Measurements from ENCODE around the gene COL6A2. TPM values are rescaled to one million over a fixed set of nuclear protein-coding genes. Genes with fewer than 3 reads are reported as not detected.

The COL6A2 gene
- total and polyA plus RNA-seq, 2 experiments from 2014 or later: 28.4 to 89.2 TPM

DNA sequence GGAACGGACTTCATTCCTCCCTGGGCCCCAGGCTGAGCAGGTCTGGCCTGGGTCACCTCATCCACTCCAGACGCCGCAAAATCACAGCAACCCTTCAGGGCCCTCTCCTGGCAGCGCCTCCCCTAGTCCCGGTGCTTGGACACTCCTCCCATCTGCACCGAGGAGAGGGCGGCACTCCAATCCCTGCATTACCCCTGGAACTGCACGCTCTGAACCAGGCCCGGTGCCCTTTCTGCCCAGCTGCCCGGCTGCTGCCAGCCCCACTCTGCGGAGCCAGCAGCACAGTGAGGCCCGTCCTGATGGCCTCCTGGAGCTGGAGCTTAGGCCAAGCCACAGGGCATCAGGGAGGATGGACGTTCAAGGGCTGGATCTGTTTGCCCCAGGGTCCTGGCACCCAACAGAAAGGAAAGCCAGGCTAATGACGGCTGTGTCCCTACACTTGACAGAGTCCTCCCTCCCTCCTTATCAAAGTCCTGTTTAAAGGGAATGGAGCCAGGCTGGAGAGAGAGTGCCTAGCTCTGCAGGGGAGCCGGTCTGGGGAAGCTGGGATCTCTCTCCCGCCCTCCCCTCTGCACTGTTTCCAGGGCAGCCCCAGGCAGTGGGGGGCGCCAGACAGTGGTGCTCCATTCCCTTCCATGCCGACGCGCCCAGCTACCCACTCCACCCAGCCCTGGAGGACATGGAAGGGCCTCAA is 12.7 kb downstream of the COL6A2 start:
- Histone ChIP-seq H3K4me1 (ENCODE audit: insufficient read depth) (peaks cover 6% of the 10 kb centered on the region; the same call in 1 of the 2 replicates), H3K36me3 (ENCODE audit: insufficient read depth) (peaks cover 15% of the 10 kb centered on the region), H3K27ac (ENCODE audit: low read depth) (no peak overlapping the region), H3K9me2 (ENCODE audit: insufficient read depth) (no peaks in the 10 kb centered on the region), H3K4me3 (no peak overlapping the region), H2AFZ (no peak overlapping the region), H3K27me3 (ENCODE audit: insufficient read depth) (no peaks in the 10 kb centered on the region), H3F3A (replicated peaks; ENCODE audit: low read depth) (no peaks in the 10 kb centered on the region), H3K4me2 (no peak overlapping the region), H3K79me2 (replicated peaks; ENCODE audit: insufficient read depth) (peaks cover 17% of the 10 kb centered on the region; the same call in 1 of the 2 replicates), H4K20me1 (replicated peaks; ENCODE audit: insufficient read depth) (no peaks in the 10 kb centered on the region)
- peaks cover 4% of the 10 kb centered on the region; the same call in 2 of the 3 replicates for H3K4me1 Mint-ChIP-seq
- H3K4me3 Mint-ChIP-seq: no peak overlapping the region
- H3K9me3 Mint-ChIP-seq: peaks cover 25% of the 10 kb centered on the region
- DNase-seq (ENCODE audit: low spot score) (peak; percentile 41), ATAC-seq (peak; percentile 87)
- peaks cover 46% of the 10 kb centered on the region for H3K36me3 Mint-ChIP-seq (ENCODE audit: low read depth)
- TF ChIP-seq CTCF (conservative IDR thresholded peaks at IDR 0.05; ENCODE audit: low read depth in 2 of 2): peak in 1 of 2 experiments; percentile 63; a peak in 3 of 4 replicates
- no peak for TF ChIP-seq NANOG (IDR thresholded peaks at IDR 0.05; ENCODE audit: borderline replicate concordance)
- H3K27me3 Mint-ChIP-seq (ENCODE audit: insufficient read depth, low read depth, poor library complexity): no peaks in the 10 kb centered on the region
- no peak overlapping the region for H3K27ac Mint-ChIP-seq

GRCh38 chr21:46111193-46111571 is 13.3 kb downstream of the COL6A2 start:
- no peaks in the 10 kb centered on the region for H3K27me3 Mint-ChIP-seq (ENCODE audit: insufficient read depth, low read depth, poor library complexity)
- Histone ChIP-seq H3K4me2 (no peak overlapping the region), H3K27ac (ENCODE audit: low read depth) (no peak overlapping the region), H3K27me3 (ENCODE audit: insufficient read depth) (no peaks in the 10 kb centered on the region), H3K4me1 (ENCODE audit: insufficient read depth) (peaks cover 6% of the 10 kb centered on the region; the same call in 1 of the 2 replicates), H3K9me2 (ENCODE audit: insufficient read depth) (no peaks in the 10 kb centered on the region), H2AFZ (no peak overlapping the region), H3K36me3 (ENCODE audit: insufficient read depth) (peaks cover 15% of the 10 kb centered on the region), H4K20me1 (replicated peaks; ENCODE audit: insufficient read depth) (no peaks in the 10 kb centered on the region), H3K79me2 (replicated peaks; ENCODE audit: insufficient read depth) (peaks cover 13% of the 10 kb centered on the region; the same call in 1 of the 2 replicates), H3F3A (replicated peaks; ENCODE audit: low read depth) (no peaks in the 10 kb centered on the region), H3K4me3 (no peak overlapping the region)
- no peak for ATAC-seq
- peaks cover 25% of the 10 kb centered on the region for H3K9me3 Mint-ChIP-seq
- H3K4me1 Mint-ChIP-seq: peaks cover 4% of the 10 kb centered on the region; the same call in 2 of the 3 replicates
- H3K27ac Mint-ChIP-seq: no peak overlapping the region
- H3K4me3 Mint-ChIP-seq: no peak overlapping the region
- DNase-seq (ENCODE audit: low spot score): no peak
- peaks cover 46% of the 10 kb centered on the region for H3K36me3 Mint-ChIP-seq (ENCODE audit: low read depth)
- no peak for TF ChIP-seq ETS1 (IDR thresholded peaks at IDR 0.05)
- no peak for TF ChIP-seq CREB1 (CRISPR knock-in tag; IDR thresholded peaks at IDR 0.05; ENCODE audit: low read depth)
- TF ChIP-seq ZNF462 (CRISPR knock-in tag; IDR thresholded peaks at IDR 0.05): no peak
- TF ChIP-seq JUNB (IDR thresholded peaks at IDR 0.05; ENCODE audit: unreplicated experiment): no peak
- TF ChIP-seq EZH2 (IDR thresholded peaks at IDR 0.05; ENCODE audit: low read depth, unreplicated experiment): no peak
- TF ChIP-seq EZH2phosphoT487 (IDR thresholded peaks at IDR 0.05; ENCODE audit: unreplicated experiment): no peak
- no peak for TF ChIP-seq NANOG (IDR thresholded peaks at IDR 0.05; ENCODE audit: borderline replicate concordance)
- no peak for TF ChIP-seq ZNF114 (CRISPR knock-in tag; IDR thresholded peaks at IDR 0.05)
- no peak for TF ChIP-seq CTCF (conservative IDR thresholded peaks at IDR 0.05; ENCODE audit: low read depth in 2 of 2)

Measured in GM23338 (cell line).